OCI-LY1 (cell line): ENCODE measurements around the gene CFAP99.

Experiments used
- EZH2 ChIP-seq: fragments of 200-600 bp; sonication (generic), shearing (Covaris generic); IDR thresholded peaks from 2 replicates; pipeline ENCODE4 v1.8.0; 2017; ENCODE audit warnings: borderline replicate concordance, mixed run types, mild to moderate bottlenecking, antibody characterized with exemption, low read length, moderate library complexity, mixed read lengths
- TF ChIP-seq, protein P1 (sequence below): fragments of 200-600 bp; sonication (generic), shearing (Covaris generic); IDR thresholded peaks from 2 replicates; pipeline ENCODE4 v1.5.1; 2017; ENCODE audit warnings: mild to moderate bottlenecking, antibody characterized with exemption, low read length, moderate library complexity, mixed read lengths

DNA sequence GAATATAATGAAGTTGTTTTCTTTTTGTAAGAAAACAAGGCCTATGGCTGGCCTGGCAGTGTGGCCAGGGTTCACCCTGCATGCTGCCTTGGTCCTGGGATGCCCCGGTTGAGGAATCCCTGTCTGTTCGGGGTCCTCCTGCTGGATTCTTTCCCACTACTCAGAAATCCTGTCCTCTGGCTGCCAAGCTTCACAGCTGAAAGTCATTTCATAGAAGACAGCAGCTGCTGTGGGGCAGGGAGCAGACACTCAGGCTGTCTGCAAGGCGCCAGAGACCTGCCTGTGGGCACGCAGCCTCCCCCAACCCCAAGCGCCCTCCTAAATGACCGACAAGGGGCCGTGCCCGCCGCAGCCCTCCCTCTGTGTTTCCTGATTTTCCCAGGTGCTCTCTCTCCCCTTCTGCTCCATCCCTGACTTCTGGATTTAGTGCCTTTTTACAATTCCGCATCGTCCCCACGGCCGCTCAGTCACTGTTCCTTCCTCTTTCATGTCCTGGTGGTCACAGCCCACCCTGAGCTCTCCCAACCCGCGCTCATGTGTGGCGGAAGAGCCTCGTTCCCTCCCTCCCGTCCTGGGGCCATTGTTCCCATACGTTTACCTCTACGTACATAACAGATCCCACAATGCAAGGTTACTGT lies 27.9 kb upstream of the CFAP99 start:
- TF ChIP-seq, protein P1, sequence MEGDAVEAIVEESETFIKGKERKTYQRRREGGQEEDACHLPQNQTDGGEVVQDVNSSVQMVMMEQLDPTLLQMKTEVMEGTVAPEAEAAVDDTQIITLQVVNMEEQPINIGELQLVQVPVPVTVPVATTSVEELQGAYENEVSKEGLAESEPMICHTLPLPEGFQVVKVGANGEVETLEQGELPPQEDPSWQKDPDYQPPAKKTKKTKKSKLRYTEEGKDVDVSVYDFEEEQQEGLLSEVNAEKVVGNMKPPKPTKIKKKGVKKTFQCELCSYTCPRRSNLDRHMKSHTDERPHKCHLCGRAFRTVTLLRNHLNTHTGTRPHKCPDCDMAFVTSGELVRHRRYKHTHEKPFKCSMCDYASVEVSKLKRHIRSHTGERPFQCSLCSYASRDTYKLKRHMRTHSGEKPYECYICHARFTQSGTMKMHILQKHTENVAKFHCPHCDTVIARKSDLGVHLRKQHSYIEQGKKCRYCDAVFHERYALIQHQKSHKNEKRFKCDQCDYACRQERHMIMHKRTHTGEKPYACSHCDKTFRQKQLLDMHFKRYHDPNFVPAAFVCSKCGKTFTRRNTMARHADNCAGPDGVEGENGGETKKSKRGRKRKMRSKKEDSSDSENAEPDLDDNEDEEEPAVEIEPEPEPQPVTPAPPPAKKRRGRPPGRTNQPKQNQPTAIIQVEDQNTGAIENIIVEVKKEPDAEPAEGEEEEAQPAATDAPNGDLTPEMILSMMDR: no peak
- TF ChIP-seq EZH2: no peak
